ENCODE results near the gene CDH22. TPM values are rescaled to one million over a fixed set of nuclear protein-coding genes. Genes with fewer than 3 reads are reported as not detected.

CDH22 gene
- total and polyA plus RNA-seq, 11 donors: 0.03 to 0.90 (median 0.48) TPM

GRCh38 chr20:46352370-46352938 lies 44.2 kb upstream of the CDH22 start:
- ATAC-seq: no peak
- no peak for DNase-seq
- Histone ChIP-seq H3K27me3 (no peaks in the 10 kb centered on the region), H3K36me3 (peaks cover 0 to 55% (median 25%) of the 10 kb centered on the region in 9 donors), H3K27ac (no peak overlapping the region), H3K4me3 (no peak overlapping the region), H3K9me3 (no peaks in the 10 kb centered on the region), H3K4me1 (peaks cover 2 to 38% (median 21%) of the 10 kb centered on the region in 12 donors)
- intact Hi-C loops (cut with DNase I): loop anchor here in 1 of 10 donors (10.0 kb wide), 1 partner anchor 328 kb away; the partner anchor contains the start of gene SLC12A5
- TF ChIP-seq POLR2A (IDR thresholded peaks at IDR 0.05): no peak
- no peak for TF ChIP-seq CTCF (IDR thresholded peaks at IDR 0.05)
- WGBS, 4 donors: 87 to 91% (median 88%) methylated on average over 18 of the region's 18 CpGs

- TF ChIP-seq CTCF (IDR thresholded peaks at IDR 0.05) (no peak), POLR2A (IDR thresholded peaks at IDR 0.05) (no peak)
- ATAC-seq: no peak
- Histone ChIP-seq H3K36me3 (peaks cover 0 to 55% (median 25%) of the 10 kb centered on the region in 9 donors), H3K4me3 (no peak overlapping the region), H3K9me3 (no peaks in the 10 kb centered on the region), H3K27ac (no peak overlapping the region), H3K27me3 (no peaks in the 10 kb centered on the region), H3K4me1 (peaks cover under 1 to 29% (median 13%) of the 10 kb centered on the region in 12 donors)
- WGBS, 4 donors: 89 to 95% (median 93%) methylated on average over 6 to 7 of the region's 7 CpGs
- intact Hi-C loops (cut with DNase I): loop anchor here in 1 of 10 donors (10.0 kb wide), 1 partner anchor 327 kb away; the partner anchor contains the start of gene SLC12A5
- no peak for DNase-seq
These were observed 43.2 kb upstream of the CDH22 start for GRCh38 chr20:46351357-46352058.

GRCh38 chr20:46350986-46351267 lies 42.6 kb upstream of the CDH22 start:
- DNase-seq: no peak
- intact Hi-C loops (cut with DNase I): loop anchor here in 1 of 10 donors (10.0 kb wide), 1 partner anchor 326 kb away; the partner anchor contains the start of gene SLC12A5
- Histone ChIP-seq H3K4me1 (peaks cover 0 to 23% (median 10%) of the 10 kb centered on the region in 12 donors), H3K27me3 (no peaks in the 10 kb centered on the region), H3K27ac (no peak overlapping the region), H3K9me3 (no peaks in the 10 kb centered on the region), H3K4me3 (no peak overlapping the region), H3K36me3 (peaks cover 0 to 49% (median 25%) of the 10 kb centered on the region in 9 donors)
- no peak for TF ChIP-seq CTCF (IDR thresholded peaks at IDR 0.05)
- ATAC-seq: no peak
- WGBS, 4 donors: 85 to 95% (median 90%) methylated on average over 8 of the region's 8 CpGs

GRCh38 chr20:46350201-46350985 lies 42.1 kb upstream of the CDH22 start:
- TF ChIP-seq POLR2A (IDR thresholded peaks at IDR 0.05): no peak
- no peak for TF ChIP-seq CTCF (IDR thresholded peaks at IDR 0.05)
- no peaks in the 10 kb centered on the region for H3K9me3 ChIP-seq
- DNase-seq: no peak
- no peak for ATAC-seq
- H3K36me3 ChIP-seq: peaks cover 0 to 46% (median 25%) of the 10 kb centered on the region in 9 donors
- WGBS, 4 donors: 62 to 78% (median 74%) methylated on average over 7 to 13 of the region's 13 CpGs
- peaks cover 0 to 22% (median 9%) of the 10 kb centered on the region in 12 donors for H3K4me1 ChIP-seq
- intact Hi-C loops (cut with DNase I): loop anchor here in 1 of 10 donors (10.0 kb wide), 1 partner anchor 326 kb away; the partner anchor contains the start of gene SLC12A5
- H3K4me3 ChIP-seq: no peak overlapping the region
- H3K27ac ChIP-seq: no peak overlapping the region
- no peaks in the 10 kb centered on the region for H3K27me3 ChIP-seq
